CD1c-positive myeloid dendritic cell (primary cell): ENCODE measurements around the gene SCFD2.
"Not testable (repeated sequence)": the region's sequence is repeated elsewhere in the genome, so short reads cannot be mapped to it uniquely, and the experiment has no call there.

Experiments
- DNase-seq: peaks from one replicate; pipeline ENCODE4 v3.0.0-alpha.2; 2016; ENCODE audit errors: extremely low spot score

SCFD2 gene

DNA sequence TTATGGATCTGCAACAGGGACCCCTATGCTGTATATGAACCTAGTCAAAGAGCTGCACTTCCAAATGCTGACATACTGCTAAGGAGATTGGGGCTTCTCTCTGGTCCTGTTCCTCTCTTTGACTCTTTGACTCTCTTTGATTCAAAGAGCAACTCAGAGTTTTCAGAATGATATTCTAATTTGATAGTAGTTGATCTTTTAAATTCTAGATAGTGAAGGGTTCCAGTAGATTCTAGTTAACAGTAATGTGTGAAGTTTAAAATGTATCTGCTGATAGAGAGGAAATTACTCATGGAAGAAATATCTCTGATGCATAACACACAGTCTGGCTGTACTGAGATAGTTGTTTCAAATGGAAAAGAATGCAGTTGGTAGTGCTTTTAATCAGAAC is 264.7 kb downstream of the SCFD2 start:
- DNase-seq, result no peak

GRCh38 chr4:53100501-53101190 is 265.2 kb downstream of the SCFD2 start:
- no peak for DNase-seq

DNA sequence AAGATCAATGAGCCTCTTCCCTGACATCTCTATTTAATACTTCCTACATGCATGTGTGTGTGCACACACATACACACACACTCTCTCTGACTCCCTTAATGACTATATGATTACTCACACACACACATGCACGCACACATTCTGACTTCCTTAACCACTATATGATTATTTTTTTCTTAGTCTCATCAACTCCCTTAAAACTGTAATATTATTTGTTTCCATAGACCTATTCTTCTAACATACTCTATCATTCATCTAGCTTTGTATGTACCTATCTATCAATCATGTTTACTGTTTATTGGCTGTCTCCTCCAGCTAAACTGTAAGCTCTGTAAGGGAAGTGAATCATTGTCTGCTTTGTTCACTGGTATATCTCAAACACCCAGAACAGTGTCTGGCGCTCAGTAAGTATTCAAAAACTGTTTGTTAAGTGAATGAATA is 267.2 kb downstream of the SCFD2 start:
- DNase-seq, result no peak

DNA sequence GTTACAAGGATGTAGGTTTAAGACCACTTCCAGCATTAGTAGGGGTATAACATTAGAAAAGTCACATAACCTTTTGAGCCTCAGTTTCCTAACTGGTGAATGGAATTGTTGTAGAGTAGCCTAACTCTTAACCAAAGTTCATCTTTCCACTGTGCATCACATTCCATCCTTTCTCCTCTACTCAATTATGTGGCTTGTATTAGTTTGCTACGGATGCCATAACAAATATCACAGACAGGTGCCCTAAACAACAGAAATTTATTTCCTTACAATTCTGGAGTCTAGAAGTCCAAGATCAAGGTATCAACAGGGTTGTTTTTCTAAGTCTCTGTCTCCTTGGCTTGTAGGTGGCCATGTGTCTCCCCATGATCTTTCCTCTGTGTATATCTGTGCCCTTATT is 271.8 kb downstream of the SCFD2 start:
- DNase-seq, result no peak

DNA sequence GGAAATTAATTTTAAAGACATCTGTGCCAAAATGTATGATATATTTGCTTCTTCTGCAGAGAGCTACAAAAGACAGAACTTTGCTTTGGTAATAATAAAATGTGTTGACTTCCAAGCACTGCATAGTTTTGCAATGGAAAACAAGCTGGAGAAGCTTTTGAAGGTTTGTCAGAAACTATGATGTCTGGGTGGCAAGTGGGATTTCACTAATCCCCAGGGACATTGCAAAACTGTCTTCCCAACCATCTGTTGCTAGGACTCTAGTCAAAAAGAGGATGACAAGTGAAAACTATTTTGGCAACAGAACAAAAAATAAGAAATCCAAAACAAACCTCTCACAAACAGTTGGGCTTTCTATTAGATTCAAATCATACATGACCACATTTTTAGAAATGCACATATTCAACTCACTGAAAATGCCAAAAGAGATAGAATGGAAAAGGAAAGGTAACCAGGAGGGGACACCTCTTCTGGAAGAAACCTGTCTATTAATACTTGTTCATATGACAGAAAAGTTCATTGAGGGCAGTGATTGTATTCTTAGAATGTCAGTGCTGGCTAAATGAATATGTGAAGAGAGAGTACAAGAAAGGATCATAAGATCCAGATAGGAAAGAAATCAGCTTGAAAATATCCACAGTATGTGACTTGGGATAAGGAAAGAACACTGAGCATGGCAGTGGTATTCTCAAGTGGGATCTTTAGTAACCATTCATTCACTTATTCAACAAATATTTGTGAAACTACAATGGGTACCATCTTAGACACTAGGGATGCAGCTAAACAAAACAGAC is 275.7 kb downstream of the SCFD2 start:
- DNase-seq, result no peak

DNA sequence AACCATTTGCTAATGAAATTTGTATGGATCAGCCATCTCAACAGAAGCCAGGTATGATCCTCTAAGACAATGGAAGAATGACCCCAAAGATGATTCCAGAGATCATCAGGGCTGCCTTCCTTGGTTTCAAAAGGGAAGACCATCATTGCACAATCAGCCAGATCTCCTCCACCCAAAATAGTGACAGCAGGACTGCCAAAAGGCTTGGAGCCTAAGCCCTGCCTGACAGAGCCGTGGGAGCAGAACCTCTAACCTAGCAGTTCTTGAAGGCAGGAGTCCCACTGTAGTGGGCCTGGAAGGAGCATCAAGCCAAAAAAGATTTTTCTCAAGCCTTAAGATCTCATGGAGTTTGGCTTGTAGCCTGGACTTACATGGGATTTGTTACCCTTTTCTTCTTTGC is 277.7 kb downstream of the SCFD2 start:
- DNase-seq, result no peak

DNA sequence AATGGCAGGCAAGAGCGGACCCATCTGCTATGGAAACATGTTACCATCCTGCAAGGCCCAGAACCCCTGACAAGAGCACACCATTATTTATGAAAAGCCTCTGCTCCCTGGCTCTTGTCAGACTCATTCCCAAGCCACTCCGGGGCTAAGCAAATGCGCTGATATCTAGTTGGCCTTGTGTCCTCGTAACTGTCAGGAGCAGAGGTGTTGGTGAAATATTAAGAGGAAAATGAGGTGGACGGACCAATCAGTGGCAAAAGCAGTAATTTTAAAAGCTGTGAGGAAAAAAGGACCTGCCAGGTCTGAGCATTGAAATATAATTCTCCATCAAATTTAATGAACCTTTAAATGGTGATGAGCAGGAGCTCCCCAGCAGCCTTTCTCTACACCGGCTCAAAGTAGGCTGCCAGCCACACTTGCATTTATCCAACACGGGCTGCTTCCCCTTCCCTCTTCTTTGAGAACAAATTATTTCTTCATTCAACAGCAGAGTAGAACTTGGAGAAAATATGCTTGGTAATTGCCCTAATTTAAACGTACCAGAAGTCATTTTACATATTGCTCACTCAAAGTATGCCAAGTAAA is 289.4 kb downstream of the SCFD2 start:
- no peak for DNase-seq

GRCh38 chr4:53075162-53075785 is 290.6 kb downstream of the SCFD2 start:
- no peak for DNase-seq

GRCh38 chr4:53068755-53069330 is 297.0 kb downstream of the SCFD2 start:
- DNase-seq, result no peak

DNA sequence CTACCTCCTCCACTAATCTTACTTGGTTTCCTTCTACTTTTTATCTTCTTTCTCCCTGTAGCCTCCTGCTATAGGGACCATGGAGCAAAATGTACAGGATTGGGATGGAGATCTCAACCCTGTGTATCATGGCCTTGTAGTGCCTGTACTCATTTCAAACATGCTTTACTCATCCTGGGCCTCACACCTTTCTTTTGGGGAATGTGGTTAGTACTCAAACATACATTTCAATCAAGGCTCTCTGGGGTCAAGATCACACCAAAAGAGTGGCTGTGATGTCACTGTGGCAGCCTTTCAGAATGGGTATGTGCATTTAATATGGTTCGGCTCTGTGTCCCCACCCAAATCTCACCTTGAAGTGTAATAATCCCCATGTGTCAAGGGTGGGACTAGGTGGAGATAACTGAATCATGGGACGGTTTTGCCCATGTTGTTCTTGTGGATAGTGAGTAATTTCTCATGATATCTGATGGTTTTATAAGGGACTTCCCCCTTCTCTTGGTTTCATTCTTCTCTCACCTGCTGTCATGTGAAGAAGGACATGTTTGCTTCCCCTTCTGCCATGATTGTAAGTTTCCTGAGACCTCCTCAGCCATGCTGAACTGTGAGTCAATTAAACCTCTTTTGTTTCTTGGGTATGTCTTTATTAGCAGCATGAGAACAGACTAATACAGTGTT is 298.6 kb downstream of the SCFD2 start:
- no peak for DNase-seq

DNA sequence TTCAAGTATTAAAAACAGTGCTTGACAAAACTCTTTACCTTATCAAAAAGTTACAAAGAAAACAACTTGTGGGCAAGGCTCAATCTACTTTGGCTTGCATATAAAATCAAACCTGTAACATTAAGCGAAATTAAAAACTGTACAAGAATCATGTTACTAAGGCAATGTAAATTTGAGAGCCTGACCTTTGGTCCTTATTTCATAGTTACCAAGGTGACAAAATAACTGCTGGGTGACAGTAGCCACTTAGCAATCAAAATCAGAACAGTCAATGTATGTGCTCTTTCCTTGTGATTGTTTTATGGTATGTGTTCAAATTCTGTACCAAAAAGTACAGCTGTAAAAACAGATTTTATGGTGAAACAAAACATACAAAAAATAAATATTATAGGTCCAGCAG is 299.7 kb downstream of the SCFD2 start:
- no peak for DNase-seq

- DNase-seq, result no peak
These were observed 301.3 kb downstream of the SCFD2 start for GRCh38 chr4:53064609-53065008.

- no peak for DNase-seq
These were observed 304.6 kb downstream of the SCFD2 start for GRCh38 chr4:53061091-53061850.

- DNase-seq, result no peak
These were observed 305.6 kb downstream of the SCFD2 start for GRCh38 chr4:53060278-53060677.

GRCh38 chr4:53059871-53060270 is 306.0 kb downstream of the SCFD2 start:
- DNase-seq, result no peak

- DNase-seq, result no peak
These were observed 306.6 kb downstream of the SCFD2 start for GRCh38 chr4:53059256-53059655.

DNA sequence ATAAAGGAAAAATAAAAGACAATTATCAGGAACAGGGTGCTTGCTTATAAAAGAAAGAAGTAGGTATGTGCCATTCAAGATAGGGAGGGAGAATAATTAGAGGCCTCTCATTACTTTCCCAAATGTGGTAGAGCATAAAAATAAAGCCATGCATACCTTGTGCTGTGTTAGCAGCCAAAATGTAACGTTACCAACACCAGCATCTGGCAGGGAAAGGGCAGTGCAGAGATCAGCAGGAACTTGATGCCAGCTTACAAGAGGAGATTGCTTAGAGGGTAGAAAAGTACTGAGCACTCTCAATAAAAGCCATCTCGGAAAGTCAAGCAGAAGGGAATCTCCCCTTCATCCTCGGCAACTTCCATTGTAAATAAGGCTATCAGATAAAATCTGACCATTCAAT is 308.2 kb downstream of the SCFD2 start:
- DNase-seq, result no peak

DNA sequence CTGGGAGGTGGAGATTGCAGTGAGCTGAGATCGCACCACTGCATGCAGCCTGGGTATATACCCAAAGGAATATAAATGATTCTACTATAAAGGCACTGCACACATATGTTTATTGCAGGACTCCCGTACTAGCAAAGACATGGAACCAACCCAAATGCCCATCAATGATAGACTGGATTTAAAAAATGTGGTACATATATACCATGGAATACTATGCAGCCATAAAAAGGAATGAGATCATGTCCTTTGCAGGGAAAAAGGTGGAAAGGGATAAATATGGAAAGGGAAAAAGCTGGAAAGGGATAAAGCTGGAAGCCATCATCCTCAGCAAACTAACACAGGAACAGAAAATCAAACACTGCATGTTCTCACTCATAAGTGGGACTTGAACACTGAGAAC is 308.8 kb downstream of the SCFD2 start:
- DNase-seq, result not testable (repeated sequence)

DNA sequence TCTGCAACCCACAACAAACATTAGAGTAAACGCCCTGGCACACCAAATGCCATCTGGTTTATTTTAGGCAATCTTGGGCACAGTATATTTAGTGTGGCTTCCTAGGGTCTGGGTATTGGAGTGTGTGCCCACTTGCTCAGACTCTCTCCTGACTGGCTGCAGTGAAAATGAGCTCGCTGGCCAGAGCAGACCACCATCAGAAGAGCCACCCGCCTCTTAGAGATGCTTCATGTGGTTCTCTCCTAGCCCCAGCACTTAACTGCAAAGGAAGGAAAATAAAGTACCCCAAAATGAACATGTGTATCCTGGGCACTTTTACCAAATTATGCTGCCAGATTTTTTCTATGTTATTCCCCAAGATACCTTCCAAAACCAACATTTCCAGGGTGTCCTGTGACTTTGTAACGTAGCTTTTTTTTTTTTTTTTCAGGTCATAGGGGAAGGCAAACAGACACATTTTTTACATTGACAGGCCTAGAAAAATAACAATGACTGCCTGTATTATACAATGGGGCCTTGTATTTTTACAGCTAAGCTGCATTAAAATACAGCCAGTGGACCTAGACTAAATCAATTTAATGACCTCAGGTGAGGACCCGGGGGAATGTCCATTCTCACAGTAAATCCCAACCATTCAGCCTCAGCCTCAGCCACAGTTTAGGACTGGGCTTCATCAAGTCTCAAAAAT is 310.0 kb downstream of the SCFD2 start:
- DNase-seq, result no peak

GRCh38 chr4:53055274-53055673 is 310.6 kb downstream of the SCFD2 start:
- DNase-seq, result no peak
